ENCODE results near the gene INSIG2.

INSIG2 gene

GRCh38 chr2:118121986-118122524 is 33.8 kb downstream of the INSIG2 start:
- Mint-ChIP-seq H3K9me3 (no peaks in the 10 kb centered on the region), H3K4me3 (no peak overlapping the region), H3K36me3 (ENCODE audit: low read depth) (peaks cover 7% of the 10 kb centered on the region), H3K27me3 (ENCODE audit: low read depth) (no peaks in the 10 kb centered on the region), H3K4me1 (ENCODE audit: low read depth) (peaks cover 13% of the 10 kb centered on the region), H3K27ac (no peak overlapping the region)

- H3K27ac Mint-ChIP-seq: no peak overlapping the region
- peaks cover 12% of the 10 kb centered on the region for H3K4me1 Mint-ChIP-seq (ENCODE audit: low read depth)
- peaks cover 5% of the 10 kb centered on the region for H3K36me3 Mint-ChIP-seq (ENCODE audit: low read depth)
- H3K4me3 Mint-ChIP-seq: no peak overlapping the region
- no peaks in the 10 kb centered on the region for H3K27me3 Mint-ChIP-seq (ENCODE audit: low read depth)
- H3K9me3 Mint-ChIP-seq: no peaks in the 10 kb centered on the region
Measured at GRCh38 chr2:118122594-118123281, 34.5 kb downstream of the INSIG2 start.

- H3K9me3 Mint-ChIP-seq: no peaks in the 10 kb centered on the region
- H3K27me3 Mint-ChIP-seq (ENCODE audit: low read depth): no peaks in the 10 kb centered on the region
- no peak overlapping the region for H3K4me3 Mint-ChIP-seq
- peaks cover 8% of the 10 kb centered on the region for H3K4me1 Mint-ChIP-seq (ENCODE audit: low read depth)
- peaks cover 4% of the 10 kb centered on the region for H3K36me3 Mint-ChIP-seq (ENCODE audit: low read depth)
- no peak overlapping the region for H3K27ac Mint-ChIP-seq
Measured at GRCh38 chr2:118123561-118124232, 35.4 kb downstream of the INSIG2 start.

- H3K27me3 Mint-ChIP-seq (ENCODE audit: low read depth): no peaks in the 10 kb centered on the region
- H3K4me1 Mint-ChIP-seq (ENCODE audit: low read depth): peaks cover 4% of the 10 kb centered on the region
- no peak overlapping the region for H3K27ac Mint-ChIP-seq
- no peak overlapping the region for H3K4me3 Mint-ChIP-seq
- no peaks in the 10 kb centered on the region for H3K9me3 Mint-ChIP-seq
- H3K36me3 Mint-ChIP-seq (ENCODE audit: low read depth): peaks cover 3% of the 10 kb centered on the region
Measured at GRCh38 chr2:118124288-118124891, 36.1 kb downstream of the INSIG2 start.

GRCh38 chr2:118127250-118127649 is 39.0 kb downstream of the INSIG2 start:
- Mint-ChIP-seq H3K36me3 (ENCODE audit: low read depth) (peaks cover 1% of the 10 kb centered on the region), H3K9me3 (no peaks in the 10 kb centered on the region), H3K4me3 (no peak overlapping the region), H3K27ac (no peak overlapping the region), H3K27me3 (ENCODE audit: low read depth) (no peaks in the 10 kb centered on the region), H3K4me1 (ENCODE audit: low read depth) (peaks cover 13% of the 10 kb centered on the region)

GRCh38 chr2:118128826-118129225 is 40.6 kb downstream of the INSIG2 start:
- H3K27me3 Mint-ChIP-seq (ENCODE audit: low read depth): no peaks in the 10 kb centered on the region
- H3K36me3 Mint-ChIP-seq (ENCODE audit: low read depth): no peaks in the 10 kb centered on the region
- H3K9me3 Mint-ChIP-seq: no peaks in the 10 kb centered on the region
- H3K4me1 Mint-ChIP-seq (ENCODE audit: low read depth): peaks cover 10% of the 10 kb centered on the region
- H3K27ac Mint-ChIP-seq: no peak overlapping the region
- no peak overlapping the region for H3K4me3 Mint-ChIP-seq

DNA sequence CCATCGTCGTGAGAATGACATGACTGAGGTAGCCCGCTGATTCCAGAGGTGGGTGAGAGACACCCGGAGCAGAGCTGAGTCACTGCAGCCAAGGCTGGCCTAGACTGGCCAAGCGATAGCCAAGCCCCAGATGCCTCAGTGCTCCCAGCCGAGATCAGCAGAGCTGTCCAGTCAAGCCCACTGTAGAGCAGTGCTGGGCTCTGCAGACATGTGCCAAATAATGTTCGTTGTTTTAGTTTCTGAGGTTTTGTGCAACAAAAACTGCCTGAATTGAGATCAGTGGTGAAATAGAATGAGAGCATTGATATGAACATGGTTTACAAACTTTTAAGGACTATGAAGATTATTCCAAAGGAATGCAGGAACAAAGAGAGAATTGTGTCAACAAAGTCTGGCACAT is 42.1 kb downstream of the INSIG2 start:
- no peak overlapping the region for H3K4me3 Mint-ChIP-seq
- H3K27me3 Mint-ChIP-seq (ENCODE audit: low read depth): peaks cover 4% of the 10 kb centered on the region
- H3K9me3 Mint-ChIP-seq: no peaks in the 10 kb centered on the region
- no peaks in the 10 kb centered on the region for H3K36me3 Mint-ChIP-seq (ENCODE audit: low read depth)
- H3K27ac Mint-ChIP-seq: no peak overlapping the region
- peaks cover 10% of the 10 kb centered on the region for H3K4me1 Mint-ChIP-seq (ENCODE audit: low read depth)

DNA sequence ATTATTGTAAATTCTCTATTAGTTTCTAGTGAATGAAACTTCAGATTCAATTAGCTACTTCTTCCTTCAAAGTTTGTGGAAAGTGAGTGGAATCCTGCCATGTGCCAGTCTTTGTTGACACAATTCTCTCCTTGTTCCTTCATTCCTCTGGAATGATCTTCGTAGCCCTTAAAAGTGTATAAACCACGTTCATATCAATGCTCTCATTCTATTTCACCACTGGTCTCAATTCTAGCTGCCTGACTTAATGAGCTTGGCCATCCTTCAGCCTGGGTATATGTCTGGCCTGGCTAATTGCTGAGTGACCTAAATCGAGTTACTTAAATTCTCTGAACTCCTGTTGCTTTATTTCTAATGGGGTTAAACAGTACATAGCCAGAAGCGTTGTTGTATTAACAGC is 43.5 kb downstream of the INSIG2 start:
- Mint-ChIP-seq H3K36me3 (ENCODE audit: low read depth) (no peaks in the 10 kb centered on the region), H3K9me3 (no peaks in the 10 kb centered on the region), H3K27me3 (ENCODE audit: low read depth) (peaks cover 9% of the 10 kb centered on the region), H3K4me1 (ENCODE audit: low read depth) (peaks cover 10% of the 10 kb centered on the region), H3K4me3 (no peak overlapping the region), H3K27ac (no peak overlapping the region)

- Mint-ChIP-seq H3K4me3 (no peak overlapping the region), H3K4me1 (ENCODE audit: low read depth) (peaks cover 9% of the 10 kb centered on the region), H3K9me3 (no peaks in the 10 kb centered on the region), H3K36me3 (ENCODE audit: low read depth) (no peaks in the 10 kb centered on the region), H3K27ac (no peak overlapping the region), H3K27me3 (ENCODE audit: low read depth) (peaks cover 9% of the 10 kb centered on the region)
Measured at GRCh38 chr2:118133916-118134315, 45.6 kb downstream of the INSIG2 start.

GRCh38 chr2:118134650-118135049 is 46.4 kb downstream of the INSIG2 start:
- Mint-ChIP-seq H3K27ac (no peak overlapping the region), H3K4me3 (no peak overlapping the region), H3K27me3 (ENCODE audit: low read depth) (peaks cover 9% of the 10 kb centered on the region), H3K4me1 (ENCODE audit: low read depth) (peaks cover 9% of the 10 kb centered on the region), H3K9me3 (no peaks in the 10 kb centered on the region), H3K36me3 (ENCODE audit: low read depth) (no peaks in the 10 kb centered on the region)

DNA sequence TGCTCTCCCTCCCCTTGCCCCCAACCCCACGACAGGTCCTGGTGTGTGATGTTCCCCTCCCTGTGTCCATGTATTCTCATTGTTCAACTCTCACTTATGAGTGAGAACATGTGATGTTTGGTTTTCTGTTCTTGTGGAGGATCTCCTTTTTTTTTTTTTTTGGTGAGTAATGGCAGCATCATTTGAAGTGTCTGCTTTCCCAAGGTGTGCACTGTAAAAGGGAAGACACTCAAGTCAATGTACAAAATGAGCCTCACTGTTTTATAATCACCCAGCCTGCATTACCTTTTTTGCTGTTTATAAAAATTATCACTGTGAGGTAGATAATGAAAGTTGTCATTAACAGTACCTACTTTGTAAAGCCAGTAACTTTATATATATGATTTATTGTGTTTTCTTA is 56.9 kb downstream of the INSIG2 start:
- no peaks in the 10 kb centered on the region for H3K27me3 Mint-ChIP-seq (ENCODE audit: low read depth)
- H3K9me3 Mint-ChIP-seq: no peaks in the 10 kb centered on the region
- no peak overlapping the region for H3K4me3 Mint-ChIP-seq
- no peak overlapping the region for H3K27ac Mint-ChIP-seq
- peaks cover 7% of the 10 kb centered on the region for H3K4me1 Mint-ChIP-seq (ENCODE audit: low read depth)
- H3K36me3 Mint-ChIP-seq (ENCODE audit: low read depth): no peaks in the 10 kb centered on the region

DNA sequence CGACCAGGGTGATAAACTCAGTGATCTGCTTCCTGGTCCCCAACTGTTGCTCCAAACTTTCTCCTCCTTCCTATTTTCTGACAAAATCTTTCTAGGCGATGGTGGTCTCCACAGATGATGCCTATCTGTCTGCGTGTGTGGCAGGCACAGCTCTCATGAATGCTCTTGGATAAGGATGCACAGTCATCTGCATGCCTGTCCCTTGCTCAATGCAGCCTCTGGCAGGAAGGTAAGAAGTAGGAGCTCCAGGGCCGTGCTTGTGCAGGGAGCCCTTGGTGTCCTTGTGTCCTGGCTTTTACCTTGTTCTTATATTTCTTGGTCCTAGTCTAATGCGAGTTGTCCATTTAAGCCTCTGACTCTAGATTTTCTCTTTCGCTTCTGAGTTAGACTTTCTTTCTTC is 57.5 kb downstream of the INSIG2 start:
- no peaks in the 10 kb centered on the region for H3K9me3 Mint-ChIP-seq
- H3K27ac Mint-ChIP-seq: no peak overlapping the region
- peaks cover 7% of the 10 kb centered on the region for H3K4me1 Mint-ChIP-seq (ENCODE audit: low read depth)
- no peaks in the 10 kb centered on the region for H3K27me3 Mint-ChIP-seq (ENCODE audit: low read depth)
- no peaks in the 10 kb centered on the region for H3K36me3 Mint-ChIP-seq (ENCODE audit: low read depth)
- H3K4me3 Mint-ChIP-seq: no peak overlapping the region

DNA sequence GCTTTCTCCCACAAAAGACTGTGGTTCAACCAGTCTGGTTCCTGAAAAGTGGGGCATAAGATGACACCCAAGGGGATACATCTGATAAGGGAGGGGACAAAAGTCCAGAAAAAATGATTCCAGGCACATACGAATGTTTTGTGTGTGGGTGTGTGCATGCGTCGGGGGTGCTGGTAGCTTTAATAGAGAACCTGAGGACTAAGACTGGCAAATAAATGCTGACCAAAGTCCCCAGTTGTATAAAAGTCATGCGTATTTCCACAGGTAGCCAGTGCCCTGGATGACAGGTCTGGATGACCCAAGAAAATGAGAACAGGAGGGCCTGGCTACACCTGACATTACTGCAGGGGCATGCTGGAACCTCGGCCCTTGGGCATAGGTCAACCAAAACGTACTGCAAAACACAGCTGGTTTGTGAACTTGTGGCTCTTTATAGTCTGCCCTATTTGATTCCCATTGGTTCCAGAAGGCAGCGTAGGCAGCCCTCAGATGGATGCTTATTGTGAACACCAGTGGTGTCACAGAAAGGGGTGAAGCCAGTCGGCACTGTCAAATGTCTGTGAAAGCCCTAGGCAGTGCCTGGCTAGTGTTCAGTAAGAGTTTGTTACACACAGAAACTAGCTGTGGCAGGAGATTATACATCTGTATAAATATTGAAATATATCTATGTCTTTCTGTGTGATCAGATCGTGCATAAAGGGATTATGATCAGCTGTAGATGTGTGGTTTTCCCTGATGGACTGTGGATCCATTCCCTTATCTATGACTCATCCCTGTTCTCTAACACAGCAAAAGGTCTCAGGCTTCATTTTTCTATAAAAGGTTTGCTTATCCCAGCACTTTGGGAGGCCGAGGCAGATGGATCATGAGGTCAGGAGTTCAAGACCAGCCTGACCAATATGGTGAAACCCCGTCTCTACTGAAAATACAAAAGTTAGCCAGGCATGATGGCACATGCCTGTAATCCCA is 58.3 kb downstream of the INSIG2 start:
- H3K4me3 Mint-ChIP-seq: no peak overlapping the region
- no peaks in the 10 kb centered on the region for H3K9me3 Mint-ChIP-seq
- H3K4me1 Mint-ChIP-seq (ENCODE audit: low read depth): peaks cover 7% of the 10 kb centered on the region
- H3K36me3 Mint-ChIP-seq (ENCODE audit: low read depth): no peaks in the 10 kb centered on the region
- H3K27ac Mint-ChIP-seq: no peak overlapping the region
- H3K27me3 Mint-ChIP-seq (ENCODE audit: low read depth): no peaks in the 10 kb centered on the region

- Mint-ChIP-seq H3K4me1 (ENCODE audit: low read depth) (peaks cover 6% of the 10 kb centered on the region), H3K27me3 (ENCODE audit: low read depth) (no peaks in the 10 kb centered on the region), H3K9me3 (no peaks in the 10 kb centered on the region), H3K27ac (no peak overlapping the region), H3K36me3 (ENCODE audit: low read depth) (no peaks in the 10 kb centered on the region), H3K4me3 (no peak overlapping the region)
Measured at GRCh38 chr2:118148133-118148532, 59.9 kb downstream of the INSIG2 start.

All from T-helper 1 cell treated with Interleukin-12 subunit alpha and Interleukin-12 subunit beta and Interleukin-4 antibody, amounts not matched to agents 30 μg/mL and 1 μg/mL, for 36 hours (primary cell).